COLO829 (cell line): ENCODE results near the gene GJA4.
"Not testable (repeated sequence)": the region's sequence is repeated elsewhere in the genome, so short reads cannot be mapped to it uniquely, and the experiment has no call there.

ENCODE experiments used
- DNase-seq: peaks from one replicate; pipeline ENCODE4 v3.0.0; 2012; ENCODE audit warnings: low spot score

GJA4 gene

GRCh38 chr1:34792424-34792823, 375 bp upstream of the GJA4 start:
- DNase-seq = no peak

DNA sequence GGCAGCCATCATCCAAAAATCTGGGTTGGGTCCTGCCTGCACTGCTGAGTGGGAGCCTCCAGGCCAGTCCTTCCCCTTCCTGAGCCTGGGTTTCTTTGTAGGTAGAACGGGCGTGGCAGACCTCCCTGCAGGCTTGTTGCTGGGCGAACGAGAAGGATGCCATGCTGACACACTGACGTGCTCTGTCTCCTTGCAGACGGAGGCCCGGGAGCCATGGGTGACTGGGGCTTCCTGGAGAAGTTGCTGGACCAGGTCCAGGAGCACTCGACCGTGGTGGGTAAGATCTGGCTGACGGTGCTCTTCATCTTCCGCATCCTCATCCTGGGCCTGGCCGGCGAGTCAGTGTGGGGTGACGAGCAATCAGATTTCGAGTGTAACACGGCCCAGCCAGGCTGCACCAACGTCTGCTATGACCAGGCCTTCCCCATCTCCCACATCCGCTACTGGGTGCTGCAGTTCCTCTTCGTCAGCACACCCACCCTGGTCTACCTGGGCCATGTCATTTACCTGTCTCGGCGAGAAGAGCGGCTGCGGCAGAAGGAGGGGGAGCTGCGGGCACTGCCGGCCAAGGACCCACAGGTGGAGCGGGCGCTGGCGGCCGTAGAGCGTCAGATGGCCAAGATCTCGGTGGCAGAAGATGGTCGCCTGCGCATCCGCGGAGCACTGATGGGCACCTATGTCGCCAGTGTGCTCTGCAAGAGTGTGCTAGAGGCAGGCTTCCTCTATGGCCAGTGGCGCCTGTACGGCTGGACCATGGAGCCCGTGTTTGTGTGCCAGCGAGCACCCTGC, 1.4 kb downstream of the GJA4 start:
- no peak for DNase-seq

GRCh38 chr1:34794790-34795180, 2.0 kb downstream of the GJA4 start:
- no peak for DNase-seq

- DNase-seq = no peak
These were observed 3.1 kb downstream of the GJA4 start for GRCh38 chr1:34795916-34796315.

DNA sequence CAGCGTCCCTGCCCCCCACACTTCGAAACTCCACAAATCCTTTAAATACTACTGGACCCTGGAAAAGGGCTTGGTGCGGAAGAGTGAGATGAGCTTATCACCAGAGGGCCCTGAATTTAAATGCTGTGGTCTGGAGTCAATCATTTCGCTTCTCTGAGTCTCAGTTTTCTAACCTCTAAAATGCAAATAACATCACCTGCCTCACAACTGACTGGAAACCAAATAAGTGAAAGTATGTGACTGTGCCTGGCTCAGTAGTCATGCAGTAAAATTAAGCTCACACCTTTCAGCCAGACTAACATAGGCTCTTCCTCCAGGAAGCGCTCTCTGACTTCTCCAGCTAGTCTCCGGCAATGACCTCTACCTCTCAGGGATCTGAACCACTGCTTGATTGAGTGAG, 4.2 kb downstream of the GJA4 start:
- DNase-seq = no peak

DNA sequence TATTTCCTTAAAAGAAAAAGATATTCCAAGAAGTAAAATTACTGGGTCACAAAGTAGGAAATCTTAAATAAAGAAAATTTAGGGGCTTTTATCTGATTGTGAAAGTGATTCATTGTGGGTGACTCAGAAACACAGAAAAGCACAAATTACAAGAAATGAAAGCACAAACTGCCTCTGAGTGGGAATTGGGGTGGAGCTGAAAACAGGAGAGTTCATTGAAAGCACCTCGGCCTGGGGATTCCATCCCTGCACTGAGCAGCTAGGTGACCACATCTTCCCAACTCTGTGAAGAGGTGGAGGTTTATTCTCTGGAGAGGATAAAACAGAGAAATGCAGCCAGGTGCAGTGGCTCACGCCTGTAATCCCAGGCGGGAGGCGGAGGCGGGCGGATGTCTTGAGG, 7.4 kb downstream of the GJA4 start:
- peak; percentile 9 for DNase-seq

- DNase-seq = no peak
These were observed 11.0 kb downstream of the GJA4 start for GRCh38 chr1:34803770-34804169.

DNA sequence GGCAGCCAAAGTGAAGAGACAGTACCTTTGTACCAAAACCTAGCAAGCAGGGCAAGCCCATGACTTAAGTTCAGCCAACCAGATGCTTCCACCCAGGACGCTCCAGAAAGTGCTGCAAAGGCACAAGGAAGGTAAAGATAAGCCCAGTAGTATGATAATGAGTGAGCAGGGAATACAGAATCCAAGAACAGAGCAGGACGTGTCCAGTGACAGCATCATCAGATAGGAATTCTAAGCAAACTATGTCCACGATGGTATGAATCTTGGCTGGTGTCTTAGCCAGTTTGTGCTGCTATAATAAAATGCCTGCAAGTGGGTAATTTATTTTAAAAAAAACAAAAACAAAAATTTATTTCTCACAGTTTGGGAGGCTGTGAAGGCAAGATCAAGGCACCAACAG, 13.6 kb downstream of the GJA4 start:
- DNase-seq = no peak

GRCh38 chr1:34808051-34808810, 15.4 kb downstream of the GJA4 start:
- DNase-seq = no peak

DNA sequence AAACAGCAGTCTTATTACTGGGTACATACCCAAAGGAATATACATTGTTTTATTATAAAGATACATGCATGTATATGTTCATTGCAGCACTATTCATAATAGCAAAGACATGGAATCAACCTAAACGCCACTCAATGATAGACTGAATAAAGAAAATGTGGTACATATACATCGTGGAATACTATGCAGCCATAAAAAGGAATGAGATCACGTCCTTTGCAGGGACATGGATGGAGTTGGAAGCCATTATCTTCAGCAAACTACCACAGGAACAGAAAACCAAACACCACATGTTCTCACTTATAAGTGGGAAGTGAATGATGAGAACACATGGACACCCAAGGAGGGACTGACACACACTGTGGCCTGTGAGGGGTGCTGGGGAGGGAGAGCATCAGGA, 18.0 kb downstream of the GJA4 start:
- not testable (repeated sequence) for DNase-seq

GRCh38 chr1:34816332-34816731, 23.5 kb downstream of the GJA4 start:
- DNase-seq = no peak

GRCh38 chr1:34816778-34817177, 24.0 kb downstream of the GJA4 start:
- DNase-seq = no peak

GRCh38 chr1:34818862-34819261, 26.1 kb downstream of the GJA4 start:
- DNase-seq = not testable (repeated sequence)

DNA sequence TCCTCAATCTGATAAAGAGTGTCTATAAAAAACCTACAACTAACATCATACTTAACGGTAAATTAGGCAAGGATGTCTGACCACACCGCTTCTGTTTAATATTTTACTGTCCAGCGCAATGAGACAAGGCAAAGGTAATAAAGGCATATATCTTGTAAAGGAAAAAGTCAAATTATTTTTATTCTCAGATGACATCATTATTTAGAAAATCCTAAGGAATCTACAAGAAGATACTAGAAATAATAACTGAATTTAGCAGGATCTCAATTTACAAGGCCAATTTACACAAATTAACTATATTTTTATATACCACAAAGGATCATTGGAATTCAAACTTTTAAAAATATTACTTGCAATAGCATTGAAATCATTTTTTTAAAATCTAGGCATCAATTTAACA, 29.4 kb downstream of the GJA4 start:
- DNase-seq = no peak

- DNase-seq = no peak
These were observed 32.1 kb downstream of the GJA4 start for GRCh38 chr1:34824817-34825454.

DNA sequence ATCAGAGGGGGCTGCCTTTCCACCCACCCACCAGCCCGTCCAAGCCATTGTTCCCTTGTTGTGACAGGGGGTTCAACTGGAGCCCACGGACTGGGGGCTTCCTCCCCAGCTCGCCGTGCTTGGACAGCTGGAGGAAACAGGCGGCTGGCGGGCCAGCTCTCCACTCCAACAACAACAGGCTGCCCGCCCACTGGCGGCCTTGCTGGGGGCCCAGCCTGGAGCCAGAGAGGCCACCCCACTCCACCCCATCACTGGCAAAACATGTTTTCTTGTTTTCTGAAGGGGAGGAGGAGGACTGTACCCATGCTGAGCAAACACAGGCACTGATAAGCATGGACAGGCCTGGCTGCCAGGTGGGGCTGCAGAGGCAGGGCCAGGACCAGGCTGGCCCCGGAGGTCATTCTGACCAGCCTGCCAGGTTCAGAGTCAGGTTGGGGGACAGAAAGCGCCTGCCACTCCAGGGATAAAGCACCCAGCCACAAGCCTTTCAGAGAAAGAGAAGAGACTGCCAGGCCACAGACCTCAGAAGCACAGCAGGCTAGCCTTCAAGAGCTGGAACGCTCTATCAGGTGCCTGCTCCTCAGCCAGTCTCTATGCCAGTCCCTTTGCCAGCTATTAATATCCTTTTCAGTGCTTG, 32.8 kb downstream of the GJA4 start:
- DNase-seq = no peak

GRCh38 chr1:34827341-34827941, 34.6 kb downstream of the GJA4 start:
- no peak for DNase-seq

- no peak for DNase-seq
These were observed 35.8 kb downstream of the GJA4 start for GRCh38 chr1:34828611-34829010.

GRCh38 chr1:34829250-34829649, 36.5 kb downstream of the GJA4 start:
- no peak for DNase-seq

- no peak for DNase-seq
These were observed 39.0 kb downstream of the GJA4 start for GRCh38 chr1:34831721-34832246.

DNA sequence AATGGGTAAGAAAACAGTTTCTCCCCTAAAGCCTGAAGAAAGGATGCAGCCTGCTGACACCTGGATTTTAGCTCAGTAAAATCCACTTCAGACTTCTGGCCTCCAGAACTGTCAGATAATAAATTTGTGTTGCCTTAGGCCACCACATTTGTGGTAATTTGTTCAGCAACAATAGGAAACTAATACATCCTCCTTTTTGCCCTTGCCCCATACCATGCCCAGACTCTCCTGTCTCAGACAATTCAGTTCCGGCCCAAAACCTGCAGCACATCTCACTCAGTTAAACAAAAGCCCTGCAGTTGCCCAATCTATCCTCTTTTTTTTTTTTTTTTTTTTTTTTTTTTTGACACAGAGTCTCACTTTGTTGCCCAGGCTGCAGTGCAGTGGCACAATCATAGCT, 40.9 kb downstream of the GJA4 start:
- no peak for DNase-seq
